HG03066 (cell line): Measurements from ENCODE around the gene CST3.
"Not testable (repeated sequence)": the region's sequence is repeated elsewhere in the genome, so short reads cannot be mapped to it uniquely, and the experiment has no call there.

ENCODE experiments used
- ATAC-seq: cut with Tn5 transposase; IDR thresholded peaks from one replicate; pipeline ENCODE4 v1.9.1; 2021; ENCODE audit warnings: low read depth; ENCODE audit not compliant: unreplicated experiment

The CST3 gene, protein sequence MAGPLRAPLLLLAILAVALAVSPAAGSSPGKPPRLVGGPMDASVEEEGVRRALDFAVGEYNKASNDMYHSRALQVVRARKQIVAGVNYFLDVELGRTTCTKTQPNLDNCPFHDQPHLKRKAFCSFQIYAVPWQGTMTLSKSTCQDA

GRCh38 chr20:23637282-23638221 is at the start of gene CST3:
TSS of gene CST3 (minus strand) at chr20:23637955. CDS start at chr20:23637862, 93 bp downstream.
- peak; percentile 69 for ATAC-seq

DNA sequence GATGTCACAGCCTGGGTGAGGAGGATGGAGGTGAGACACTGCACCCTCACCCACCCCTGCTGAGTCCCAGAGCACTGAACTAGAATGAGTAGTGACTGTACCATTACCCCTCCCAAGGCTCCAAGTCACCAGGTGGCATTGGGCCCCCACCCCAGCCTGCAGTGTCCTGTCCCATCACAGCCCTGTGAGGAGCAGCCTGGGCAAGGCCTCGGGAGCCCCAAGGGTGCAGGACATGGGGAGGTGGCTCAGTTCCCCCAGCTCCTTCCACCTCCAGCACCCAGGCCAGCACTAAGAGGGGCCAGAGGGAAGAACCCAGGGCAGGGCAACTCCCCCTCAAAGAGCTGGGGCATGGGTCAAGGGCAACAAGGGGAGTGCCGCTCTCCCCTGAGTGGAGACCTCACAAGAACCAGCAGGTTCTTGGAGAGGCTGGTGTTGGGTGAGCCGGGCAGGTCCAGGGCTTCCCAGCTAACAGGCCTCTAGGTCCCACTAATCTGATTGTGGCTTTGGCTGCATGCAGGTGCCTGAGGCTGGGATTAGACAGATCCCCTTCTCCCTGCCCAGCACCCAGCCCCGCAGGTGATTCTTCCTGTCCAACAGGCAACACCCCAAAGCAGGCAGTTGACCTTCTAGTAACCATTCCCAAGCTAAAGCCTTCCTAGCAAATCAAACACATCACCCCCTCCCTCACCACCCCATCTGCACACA is 48.4 kb upstream of the CST3 start:
- ATAC-seq, result no peak

DNA sequence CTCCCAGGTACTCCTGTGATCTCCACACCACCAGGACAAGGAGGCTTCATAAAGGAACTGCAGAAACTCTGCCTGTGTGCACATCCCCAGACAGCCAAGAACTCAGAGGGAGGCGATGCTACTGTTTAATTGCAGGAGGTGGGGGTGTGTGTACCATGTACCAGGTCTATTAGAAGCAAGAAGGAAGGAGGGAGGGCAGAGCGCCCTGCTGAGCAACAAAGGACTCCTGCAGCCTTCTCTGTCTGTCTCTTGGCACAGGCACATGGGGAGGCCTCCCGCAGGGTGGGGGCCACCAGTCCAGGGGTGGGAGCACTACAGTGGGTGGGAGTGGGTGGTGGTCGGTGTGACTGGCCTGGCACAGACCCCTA is 47.8 kb upstream of the CST3 start:
- ATAC-seq, result not testable (repeated sequence)

DNA sequence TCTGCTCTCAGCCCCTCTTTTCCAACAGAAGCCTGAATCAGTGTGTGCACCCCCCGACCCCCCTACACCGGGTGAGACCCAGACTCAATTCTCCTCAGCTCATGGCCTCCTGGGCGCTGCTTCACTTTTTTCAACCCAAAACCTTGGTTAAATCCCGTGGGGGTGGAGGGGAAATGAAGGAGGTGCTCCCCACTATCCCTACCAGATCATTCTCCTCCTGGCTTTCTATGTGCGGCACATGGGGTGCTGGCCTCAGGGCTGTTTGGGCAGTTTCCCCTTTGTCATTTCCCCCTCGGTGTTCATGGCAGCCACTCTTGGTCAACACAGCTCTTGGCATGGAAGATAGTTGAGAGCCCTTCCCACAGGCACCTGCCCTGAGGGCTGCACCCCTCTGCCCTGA is 46.5 kb upstream of the CST3 start:
- ATAC-seq, result no peak

DNA sequence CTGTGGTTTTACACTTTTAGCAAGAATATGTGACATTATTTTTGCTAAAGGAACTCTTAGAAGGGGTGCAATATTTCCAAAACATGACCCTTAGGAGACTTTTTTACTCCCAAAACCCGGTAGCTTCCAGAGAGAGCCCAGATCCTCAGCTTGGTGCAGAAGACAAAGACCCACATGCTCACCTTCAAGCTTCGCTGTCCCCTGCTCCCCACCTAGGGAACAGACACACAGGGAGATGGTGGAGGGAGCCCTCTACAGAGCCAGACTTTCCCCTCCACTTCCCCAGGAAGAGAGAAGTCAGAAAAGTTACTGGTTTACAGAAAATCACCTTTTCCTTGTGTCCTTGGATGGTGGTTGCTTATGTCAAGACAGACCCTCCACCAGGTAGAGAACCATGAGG is 46.1 kb upstream of the CST3 start:
- no peak for ATAC-seq

DNA sequence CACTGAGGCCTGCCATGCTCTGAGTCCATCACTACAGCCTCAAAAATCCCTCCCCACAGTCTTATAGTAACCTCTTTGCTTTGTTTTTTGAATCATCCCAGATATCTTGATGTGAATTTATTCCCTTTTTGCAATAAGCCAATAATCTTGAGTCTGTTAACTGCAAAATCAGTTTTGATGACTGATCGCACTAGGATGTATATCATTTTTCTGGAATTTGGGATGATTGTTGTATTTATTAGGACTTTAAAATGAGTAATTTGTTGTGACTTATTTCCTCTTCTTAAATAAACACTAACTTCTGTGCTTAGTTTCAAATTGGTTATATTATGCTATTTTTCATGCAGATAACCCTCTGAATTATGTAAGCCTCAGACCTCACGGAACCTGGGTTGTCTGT is 45.5 kb upstream of the CST3 start:
- no peak for ATAC-seq

DNA sequence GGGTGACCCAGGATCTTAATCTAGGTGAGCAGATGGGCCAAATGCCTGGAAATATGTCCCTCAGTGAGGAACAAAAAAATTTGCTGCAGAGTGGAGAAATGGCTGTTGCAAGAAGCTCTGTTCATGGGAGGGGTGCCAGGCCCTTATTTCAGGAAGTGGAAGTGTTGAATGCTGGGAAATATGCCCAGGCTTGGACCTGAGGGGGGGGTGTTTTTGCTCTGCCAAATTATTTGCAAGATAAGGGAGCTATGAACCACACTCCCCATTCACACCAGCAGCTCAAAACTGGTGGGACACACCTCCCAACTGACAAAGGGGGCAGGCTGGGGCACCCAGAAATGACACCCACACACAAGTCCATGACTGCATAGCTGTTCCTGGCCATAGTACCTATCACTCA is 42.4 kb upstream of the CST3 start:
- no peak for ATAC-seq

DNA sequence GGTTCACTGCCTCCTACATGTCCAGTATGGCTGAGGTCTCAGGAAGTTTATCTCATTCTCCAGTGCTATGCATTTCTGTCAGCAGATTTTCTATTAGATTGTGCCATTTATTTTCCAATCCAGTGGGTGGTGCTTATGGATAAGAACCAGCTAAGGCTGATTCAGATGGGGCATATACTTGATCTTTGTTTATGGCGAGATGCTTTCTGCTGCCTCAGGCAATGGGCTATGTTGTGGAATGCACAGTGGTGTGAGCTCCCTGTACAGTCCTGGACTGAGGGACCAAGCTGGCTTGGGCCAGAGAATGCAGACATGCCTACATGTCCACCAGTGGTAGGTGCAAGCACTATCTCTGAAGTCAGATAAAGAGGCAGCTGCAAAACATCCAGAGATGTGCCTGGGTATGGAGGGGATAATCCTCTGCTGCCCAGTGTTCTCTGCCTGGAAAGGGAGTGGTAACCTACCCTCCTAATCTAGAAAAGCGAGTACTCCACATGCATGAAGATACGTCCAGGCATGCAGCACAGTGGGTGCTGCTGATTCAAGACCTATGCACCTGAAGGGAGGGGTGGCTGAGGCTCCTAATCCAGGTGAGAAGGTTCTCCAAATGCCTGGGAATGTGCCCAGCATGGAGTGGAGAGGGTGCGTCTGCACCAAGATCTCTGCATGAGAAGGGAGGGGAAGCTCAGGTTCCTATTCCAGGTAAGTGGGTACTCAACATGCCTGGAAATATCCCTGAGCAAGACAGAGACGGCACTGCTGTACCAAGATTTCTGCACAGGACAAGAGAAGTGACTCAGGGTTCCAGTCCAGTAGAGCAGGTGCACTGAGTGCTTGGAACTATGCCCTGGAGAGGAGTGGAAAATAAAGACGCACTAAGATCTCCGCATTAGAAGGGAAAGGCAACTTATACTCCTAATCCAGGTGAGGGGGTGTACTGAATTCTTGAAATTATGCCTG is 41.7 kb upstream of the CST3 start:
- ATAC-seq, result no peak

- no peak for ATAC-seq
Observed at GRCh38 chr20:23673209-23673608, 35.5 kb upstream of the CST3 start.

DNA sequence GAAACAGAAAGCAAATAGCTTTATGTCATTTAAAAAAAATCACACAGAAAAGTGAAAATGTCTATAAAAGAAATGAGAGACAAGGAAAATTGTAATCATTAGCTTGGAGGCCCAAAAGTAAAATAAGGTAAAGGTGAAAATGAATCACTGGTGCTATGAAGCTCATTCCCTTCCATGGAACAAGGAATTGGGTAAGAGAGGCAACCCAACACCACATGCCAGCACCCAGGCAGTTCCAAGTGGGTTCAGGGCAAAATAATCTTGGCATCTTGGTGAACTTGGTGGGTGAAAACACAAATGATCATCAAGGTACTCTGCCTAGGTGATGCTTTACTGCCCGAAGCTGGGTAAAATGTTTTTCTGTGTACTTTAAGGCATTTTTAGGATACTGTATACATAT is 34.4 kb upstream of the CST3 start:
- no peak for ATAC-seq

GRCh38 chr20:23671479-23671878 is 33.7 kb upstream of the CST3 start:
- no peak for ATAC-seq

- no peak for ATAC-seq
Observed at GRCh38 chr20:23670361-23670760, 32.6 kb upstream of the CST3 start.

DNA sequence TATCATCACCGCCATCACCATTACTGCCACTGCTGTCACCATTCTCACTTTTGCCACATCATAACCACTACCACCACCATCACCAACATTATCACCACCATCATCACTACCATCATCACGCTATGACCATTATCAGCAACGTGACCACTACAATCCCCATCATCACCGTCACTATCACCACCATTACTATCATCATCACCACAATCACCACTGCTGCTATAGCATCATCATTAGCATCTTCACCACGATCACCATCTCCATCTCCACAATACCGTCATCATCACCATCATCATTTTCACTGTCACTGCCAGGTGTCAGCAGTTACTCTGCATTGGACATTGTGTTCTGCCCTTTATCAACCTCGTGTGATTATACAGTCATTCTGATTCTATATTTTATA is 32.1 kb upstream of the CST3 start:
- ATAC-seq, result no peak

GRCh38 chr20:23669327-23669726 is 31.6 kb upstream of the CST3 start:
- no peak for ATAC-seq

GRCh38 chr20:23668477-23668951 is 30.8 kb upstream of the CST3 start:
- no peak for ATAC-seq

GRCh38 chr20:23667666-23668065 is 29.9 kb upstream of the CST3 start:
- ATAC-seq, result no peak

GRCh38 chr20:23666698-23667097 is 28.9 kb upstream of the CST3 start:
- no peak for ATAC-seq

DNA sequence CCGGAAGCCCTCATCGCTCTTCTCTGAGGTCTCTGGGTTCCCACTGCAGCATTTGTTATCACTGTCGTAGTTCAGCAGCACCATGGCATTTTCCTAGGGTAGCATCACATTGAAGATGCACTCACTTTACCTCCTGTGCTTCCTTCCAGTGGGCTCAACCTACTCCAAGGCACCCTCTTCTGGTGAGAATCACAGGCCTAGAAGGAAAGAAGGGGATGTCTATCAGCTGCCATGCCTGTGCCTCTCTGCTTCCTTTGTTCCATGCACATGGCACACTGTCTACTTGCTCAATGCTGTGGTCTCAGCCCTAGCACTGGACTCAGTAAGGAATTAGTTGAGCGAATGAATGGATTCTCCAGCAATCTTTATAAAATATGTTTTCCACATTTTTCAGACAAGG is 28.4 kb upstream of the CST3 start:
- no peak for ATAC-seq

DNA sequence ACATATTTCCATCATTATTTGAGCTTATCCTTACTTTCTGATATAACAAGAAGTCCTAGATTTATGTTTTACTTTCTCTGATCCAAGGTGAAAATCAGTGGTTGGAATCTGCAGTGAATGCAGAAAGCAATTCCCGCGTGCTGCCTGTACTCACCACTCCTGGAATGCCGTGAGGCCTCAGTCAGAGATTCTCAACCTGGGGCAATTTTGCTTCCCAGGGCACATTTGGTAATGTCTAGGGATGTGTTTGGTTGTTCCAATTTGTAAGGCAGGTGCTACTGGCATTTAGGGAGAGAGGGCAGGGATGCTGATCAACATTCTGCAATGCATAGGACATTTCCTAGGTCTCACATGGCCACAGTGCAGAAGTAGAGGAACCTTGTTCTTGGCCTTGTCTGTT is 27.2 kb upstream of the CST3 start:
- no peak for ATAC-seq

DNA sequence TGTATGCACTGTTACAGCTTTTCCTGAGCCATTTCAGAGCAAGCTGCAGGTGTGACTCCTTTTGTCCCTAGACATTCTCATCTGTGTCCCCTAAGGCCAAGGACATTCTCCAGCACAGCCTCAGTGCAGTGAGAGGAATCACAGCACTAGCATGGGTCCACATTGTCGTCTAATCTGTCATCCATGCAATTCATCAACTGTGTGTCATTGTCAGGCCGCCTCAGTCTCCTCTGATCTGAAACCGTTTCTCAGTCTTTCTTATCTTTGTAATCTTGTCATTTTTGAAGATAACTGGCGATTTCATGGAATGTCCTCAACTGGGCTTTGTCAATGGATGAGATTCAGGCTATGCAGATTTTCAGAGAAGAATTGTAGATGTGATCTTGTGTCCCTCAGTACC is 26.3 kb upstream of the CST3 start:
- ATAC-seq, result not testable (repeated sequence)
